NCI-H1436 (cell line): Measurements from ENCODE around the gene MYOT.
"Not testable (repeated sequence)": the region's sequence is repeated elsewhere in the genome, so short reads cannot be mapped to it uniquely, and the experiment has no call there.

Source experiments
- DNase-seq: peaks from one replicate; lab custom pipeline; 2025; lab: John Stamatoyannopoulos, UW

Gene MYOT

DNA sequence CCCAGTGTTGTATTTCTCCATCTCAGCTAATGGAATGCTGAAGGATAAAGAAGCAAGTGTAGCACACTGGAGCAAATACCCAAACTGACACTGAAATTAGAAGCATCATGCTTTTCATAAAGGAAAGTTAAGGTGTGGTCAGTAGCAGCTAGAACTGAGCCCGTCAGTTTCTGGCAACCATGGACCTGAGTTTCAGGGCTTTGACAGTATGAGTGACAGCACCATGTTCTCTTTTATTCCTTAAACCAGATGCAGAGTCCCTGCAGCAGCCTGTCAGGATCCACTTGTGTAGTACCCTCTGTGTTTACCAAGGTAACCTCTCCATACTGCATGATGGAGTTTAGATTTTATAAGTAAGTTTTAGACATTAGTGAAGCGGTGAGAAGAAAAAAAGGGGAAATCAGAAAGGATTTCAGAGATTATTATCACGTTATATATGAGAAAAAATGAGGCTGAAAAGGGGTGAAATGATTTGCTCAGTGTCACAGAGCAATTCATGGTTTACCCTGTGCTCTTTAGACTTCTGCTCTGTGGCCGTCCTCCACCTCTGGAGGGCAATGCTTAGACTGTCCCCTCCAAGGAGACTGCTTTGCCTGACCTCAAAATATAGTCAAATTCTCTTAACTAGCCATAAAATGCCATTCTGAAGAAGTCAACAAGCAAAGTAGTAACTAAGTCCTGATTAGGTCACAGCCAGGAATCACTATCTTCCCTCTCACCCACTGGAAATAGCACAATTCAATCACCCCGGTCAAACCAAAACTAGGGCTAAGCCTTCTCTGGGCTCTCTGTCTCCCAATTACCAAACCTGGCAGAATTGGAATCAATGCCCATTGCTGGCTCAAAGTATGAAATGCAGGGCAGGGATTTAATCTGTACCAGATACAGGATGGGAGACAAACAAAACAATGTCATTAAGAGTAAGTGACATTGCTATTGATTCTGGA is 10.5 kb upstream of the MYOT start:
- no peak for DNase-seq

GRCh38 chr5:137858223-137858916 is 9.3 kb upstream of the MYOT start:
- no peak for DNase-seq

DNA sequence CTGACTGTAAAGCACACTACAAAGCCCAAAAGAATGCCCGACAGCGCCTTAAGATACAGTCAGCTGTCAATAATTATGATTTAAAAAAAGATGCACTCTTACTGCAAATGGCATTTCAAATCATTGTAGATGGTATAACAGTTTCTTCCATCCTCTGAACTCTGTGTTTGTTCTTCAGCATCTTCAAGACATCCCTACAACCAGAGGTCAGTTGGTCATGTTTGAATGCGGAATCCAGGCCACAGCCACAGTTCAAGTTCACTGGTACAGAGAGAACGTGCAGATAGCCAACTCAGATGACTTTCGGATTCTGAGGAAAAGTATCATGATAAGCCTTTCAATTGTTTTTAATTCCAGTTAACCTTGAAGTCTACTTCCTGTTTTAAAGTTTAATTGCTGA is 8.7 kb upstream of the MYOT start:
- DNase-seq, result no peak

DNA sequence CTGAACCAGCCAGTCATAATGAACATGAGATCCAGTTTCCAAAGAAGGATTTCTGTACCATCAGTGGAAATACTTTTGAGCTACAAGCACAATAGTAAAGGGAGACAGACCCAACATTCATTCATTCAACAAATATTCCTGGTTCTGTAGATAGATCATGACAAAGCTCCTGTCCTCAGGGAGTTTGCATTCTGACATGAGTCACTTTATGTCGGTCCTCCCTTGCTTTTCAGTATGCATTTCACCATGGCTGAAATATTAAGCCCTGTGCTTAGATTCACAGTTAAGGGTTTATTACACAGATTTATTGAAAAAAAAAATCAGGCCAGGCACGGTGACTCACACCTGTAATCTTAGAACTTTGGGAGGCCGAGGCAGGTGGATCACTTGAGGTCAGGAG is 5.4 kb upstream of the MYOT start:
- DNase-seq, result no peak

DNA sequence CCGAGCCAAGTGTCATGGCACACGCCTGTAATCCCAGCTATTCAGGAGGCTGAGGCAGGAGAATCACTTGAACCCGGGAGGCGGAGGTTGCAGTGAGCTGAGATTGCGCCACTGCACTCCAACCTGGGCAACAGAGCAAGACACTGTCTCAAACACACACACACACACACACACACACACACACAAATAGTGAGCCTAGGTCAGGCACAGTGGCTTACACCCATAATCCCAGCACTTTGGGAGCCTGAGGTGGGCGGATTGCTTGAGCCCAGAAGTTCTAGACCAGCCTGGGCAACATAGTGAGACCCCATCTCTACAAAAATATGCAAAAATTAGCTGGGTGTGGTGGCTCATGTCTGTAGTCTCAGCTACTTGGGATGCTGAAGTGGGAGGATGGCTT is 4.0 kb upstream of the MYOT start:
- DNase-seq, result not testable (repeated sequence)

DNA sequence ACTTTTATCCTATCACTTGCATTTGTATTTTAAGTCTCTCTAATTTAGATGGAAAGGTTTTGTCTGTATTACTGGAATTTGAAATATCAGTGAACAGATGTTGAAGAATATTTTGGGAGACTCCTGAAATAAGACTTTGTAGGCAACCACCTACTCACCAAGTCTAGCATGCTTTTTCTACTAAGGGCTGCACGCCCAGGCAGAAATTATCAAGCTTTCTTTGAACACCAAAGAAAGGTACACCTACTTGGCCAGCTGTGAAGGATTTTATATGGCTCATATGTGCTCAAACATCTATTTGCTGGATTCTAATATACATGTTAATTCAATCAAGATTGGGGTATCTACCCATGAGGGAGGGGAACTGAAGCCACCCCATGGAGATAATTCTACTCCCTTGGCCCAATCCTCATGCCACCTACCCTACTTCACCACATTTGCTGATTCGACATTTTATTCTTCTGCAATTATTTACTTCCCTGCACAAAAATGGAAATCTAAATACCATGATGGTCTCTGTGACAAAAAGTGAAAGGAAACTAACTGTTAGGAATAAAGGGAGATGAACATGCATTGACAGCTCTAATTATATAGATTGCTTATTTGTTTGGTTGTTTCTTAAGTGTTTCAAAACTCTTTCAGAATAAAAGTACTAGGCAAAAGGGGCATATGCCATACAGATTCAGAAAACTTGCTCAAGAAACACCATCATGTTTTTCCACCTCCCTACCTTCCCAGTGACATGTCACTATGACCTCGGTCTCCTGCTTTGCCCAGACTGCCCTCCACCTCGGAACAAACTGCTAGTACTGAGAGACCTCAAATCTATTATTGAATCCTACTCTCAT is 895 bp upstream of the MYOT start:
- no peak for DNase-seq

DNA sequence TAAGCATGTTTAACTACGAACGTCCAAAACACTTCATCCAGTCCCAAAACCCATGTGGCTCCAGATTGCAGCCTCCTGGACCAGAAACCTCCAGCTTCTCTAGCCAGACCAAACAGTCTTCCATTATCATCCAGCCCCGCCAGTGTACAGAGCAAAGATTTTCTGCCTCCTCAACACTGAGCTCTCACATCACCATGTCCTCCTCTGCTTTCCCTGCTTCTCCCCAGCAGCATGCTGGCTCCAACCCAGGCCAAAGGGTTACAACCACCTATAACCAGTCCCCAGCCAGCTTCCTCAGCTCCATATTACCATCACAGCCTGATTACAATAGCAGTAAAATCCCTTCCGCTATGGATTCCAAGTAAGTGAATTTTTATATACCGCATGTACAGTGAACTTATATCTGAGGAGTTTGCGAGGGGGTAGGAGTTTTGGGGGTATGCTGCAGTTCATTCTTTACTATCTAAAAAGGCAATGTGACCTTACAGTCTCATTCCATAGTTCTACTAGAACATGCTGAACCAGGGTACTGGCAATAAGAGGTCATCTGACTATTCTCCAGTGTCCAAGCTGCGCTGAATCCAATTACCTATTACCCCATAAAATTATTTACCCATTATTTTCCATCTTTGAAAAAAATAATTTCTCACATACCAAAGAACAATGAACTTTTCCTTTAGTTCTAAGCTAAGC is 3.1 kb downstream of the MYOT start:
- no peak for DNase-seq

DNA sequence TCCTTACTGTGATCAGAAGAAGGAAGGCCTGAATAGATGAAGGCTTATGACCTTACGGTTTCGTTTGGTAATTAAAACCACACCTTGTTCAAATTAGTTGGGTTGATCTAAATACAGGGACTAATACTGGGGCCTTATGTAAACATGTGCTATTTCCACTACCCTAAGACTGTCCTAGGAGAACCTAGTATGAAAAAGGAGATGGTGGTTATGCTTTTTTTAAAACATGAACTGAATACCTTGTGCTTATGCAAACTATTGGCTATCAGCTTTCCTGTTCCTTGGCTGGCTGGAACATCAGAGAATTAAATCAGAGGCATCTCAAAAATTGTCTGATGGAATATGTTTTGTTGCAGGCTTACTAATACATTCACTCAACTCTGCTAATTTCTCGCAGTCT is 3.9 kb downstream of the MYOT start:
- no peak for DNase-seq

DNA sequence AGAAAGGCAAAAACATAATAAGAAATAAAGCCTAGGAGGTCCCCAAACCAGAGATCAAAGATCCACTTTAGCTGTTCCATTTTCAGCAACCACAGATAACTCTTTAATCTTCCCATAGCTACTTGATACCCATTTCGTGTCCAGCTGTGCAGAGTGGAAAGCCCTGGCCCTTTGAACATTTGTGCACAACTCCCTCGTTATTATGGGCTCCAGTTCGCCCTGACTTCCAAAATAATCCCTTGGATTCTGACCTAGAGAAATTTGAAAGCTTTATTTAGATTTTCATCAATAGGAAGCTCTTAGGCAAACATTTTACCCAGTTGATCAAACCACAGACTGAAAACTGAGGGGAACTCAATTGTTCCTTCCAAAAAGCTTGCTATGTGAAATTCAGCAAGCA is 4.8 kb downstream of the MYOT start:
- DNase-seq, result no peak

GRCh38 chr5:137876101-137876500 is 8.4 kb downstream of the MYOT start:
- no peak for DNase-seq

GRCh38 chr5:137880313-137880712 is 12.7 kb downstream of the MYOT start:
- DNase-seq, result no peak

DNA sequence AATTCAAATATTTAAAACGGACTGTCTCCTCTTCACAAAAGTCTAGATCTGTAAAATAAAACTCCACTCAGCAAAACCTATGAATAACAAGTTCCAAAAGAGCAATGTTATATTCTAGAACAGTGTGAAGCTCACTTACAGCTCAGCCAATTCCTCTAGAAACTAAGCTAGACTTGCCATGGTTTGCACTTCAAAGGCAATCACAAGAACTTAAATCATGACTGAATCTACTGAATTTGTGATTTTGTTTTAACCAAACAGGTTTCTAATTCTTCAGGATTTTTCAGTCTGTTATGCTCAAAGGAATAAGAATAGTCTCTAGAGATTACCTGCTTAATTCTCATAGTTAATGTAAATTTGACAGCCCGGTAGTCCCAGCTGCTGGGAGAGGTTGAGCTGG is 20.2 kb downstream of the MYOT start:
- DNase-seq, result no peak

DNA sequence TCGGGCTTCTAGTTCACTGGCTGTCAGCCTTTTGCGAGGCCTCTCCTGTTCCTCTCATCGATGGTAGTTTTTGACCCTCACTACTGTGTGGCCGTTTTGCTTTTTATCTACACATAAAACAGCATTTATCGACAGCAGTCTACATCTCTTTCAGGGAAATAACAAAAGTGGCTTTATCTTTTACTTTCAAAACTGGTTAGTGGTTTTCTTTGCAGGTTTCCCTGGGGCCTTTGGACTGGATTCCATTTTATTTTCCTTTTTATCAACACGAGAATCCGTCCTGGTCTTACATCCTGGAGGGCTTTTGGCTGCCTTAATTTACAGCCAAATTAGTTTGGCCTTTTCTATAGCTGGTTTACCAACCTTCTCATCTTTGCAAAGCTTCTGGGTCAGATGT is 20.8 kb downstream of the MYOT start:
- DNase-seq, result no peak

GRCh38 chr5:137888863-137889759 is 21.5 kb downstream of the MYOT start, which contains the start of gene PKD2L2:
PKD2L2 (plus strand) TSS chr5:137889457; CDS start chr5:137889492, 35 bp downstream.
- no peak for DNase-seq

- DNase-seq, result no peak
Measured at GRCh38 chr5:137890845-137891244, 23.2 kb downstream of the MYOT start.

DNA sequence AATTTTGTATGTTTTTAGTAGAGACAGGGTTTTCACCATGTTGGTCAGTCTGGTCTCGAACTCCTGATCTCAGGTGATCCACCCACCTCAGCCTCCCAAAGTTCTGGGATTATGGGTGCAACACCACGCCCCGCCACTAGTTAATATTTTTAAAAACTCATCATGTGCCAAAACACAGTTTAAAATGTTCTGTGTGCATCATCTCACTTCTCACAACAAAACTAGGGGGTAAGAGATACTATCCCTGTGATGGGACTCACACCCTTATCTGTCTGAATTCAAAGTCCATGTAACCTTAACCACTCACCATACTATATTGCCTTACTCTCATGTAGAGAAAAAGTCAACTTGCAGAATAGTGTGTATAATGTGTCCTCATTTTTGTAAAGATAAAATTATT is 24.2 kb downstream of the MYOT start:
- DNase-seq, result no peak

DNA sequence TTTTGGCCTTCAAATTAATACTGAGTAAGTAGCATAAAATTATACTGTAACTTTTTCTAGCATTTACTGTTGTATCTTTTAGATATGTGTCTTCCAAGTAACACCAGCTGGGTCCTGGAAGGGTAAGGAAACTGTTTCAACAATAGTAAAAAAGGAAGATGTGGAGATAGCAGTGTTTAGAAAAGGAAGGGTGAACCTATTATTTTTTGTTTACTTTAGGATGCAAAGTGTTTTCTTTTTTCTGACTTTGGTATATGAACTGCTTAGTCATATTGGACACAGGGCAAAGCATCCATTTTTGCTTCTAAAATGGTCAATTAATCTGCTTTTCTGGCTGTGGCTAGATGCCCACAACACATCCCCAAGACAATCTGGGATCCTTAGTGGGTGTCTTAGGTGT is 26.9 kb downstream of the MYOT start:
- DNase-seq, result no peak

GRCh38 chr5:137896560-137896959 is 28.9 kb downstream of the MYOT start:
- no peak for DNase-seq

DNA sequence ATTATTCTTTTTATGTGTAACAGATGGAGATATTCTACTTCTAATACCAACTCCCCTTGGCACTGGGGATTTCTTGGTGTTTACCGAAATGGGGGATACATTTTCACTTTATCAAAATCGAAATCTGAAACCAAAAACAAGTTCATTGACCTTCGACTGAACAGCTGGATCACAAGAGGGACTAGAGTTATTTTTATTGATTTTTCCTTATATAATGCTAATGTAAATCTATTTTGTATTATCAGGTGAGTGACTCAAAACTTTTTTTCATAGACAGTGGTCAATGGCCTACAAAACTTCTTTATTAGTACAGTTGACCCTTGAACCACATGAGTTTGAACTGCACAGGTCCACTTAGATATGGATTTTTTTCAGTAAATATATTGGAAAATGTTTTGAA is 31.8 kb downstream of the MYOT start:
- no peak for DNase-seq

DNA sequence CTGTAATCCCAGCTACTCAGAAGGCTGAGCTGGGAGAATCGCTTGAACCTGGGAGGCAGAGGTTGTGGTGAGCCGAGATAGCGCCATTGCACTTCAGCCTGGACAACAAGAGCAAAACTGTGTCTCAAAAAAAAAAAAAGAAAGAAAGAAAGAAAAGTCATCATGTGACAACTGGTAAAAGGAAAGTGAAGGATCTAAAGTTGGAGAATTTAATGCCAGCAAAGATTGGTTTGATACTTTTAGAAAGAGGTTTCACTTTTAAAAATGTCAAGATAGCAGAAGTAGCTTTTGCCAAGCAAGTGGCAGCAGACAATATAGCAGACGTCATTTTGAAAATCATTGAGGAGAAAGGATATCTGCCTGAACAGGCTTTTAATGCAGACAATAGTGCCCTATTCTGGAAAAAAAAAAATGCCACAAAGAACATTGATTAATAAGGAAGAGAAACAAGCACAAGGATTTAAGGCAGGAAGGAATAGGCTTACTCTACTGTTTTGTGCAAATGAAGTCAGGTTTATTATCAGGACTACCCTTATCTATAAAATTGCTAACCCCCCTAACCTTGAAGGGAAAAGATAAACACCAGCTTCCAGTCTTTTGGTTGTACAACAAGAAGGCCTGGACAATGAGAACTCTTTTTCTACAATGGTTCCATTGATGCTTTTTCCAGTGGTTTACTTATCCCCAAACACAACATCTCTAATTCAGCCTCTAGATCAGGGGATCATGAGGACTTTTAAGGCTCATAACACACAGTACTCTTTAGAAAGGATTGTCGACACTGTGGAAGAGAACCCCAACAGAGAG is 33.6 kb downstream of the MYOT start:
- DNase-seq, result no peak
